DMS53 treated with DMSO at 0.1 percent for 48 hours (cell line): ENCODE results near the gene AKR1B1.

Experiments used
- DNase-seq: peaks from one replicate; lab custom pipeline; 2025; ENCODE audit not compliant: unreplicated experiment; lab: John Stamatoyannopoulos, UW

Gene AKR1B1

GRCh38 chr7:134420424-134421125 lies 38.3 kb downstream of the AKR1B1 start:
- peak; percentile 68 for DNase-seq

GRCh38 chr7:134419875-134420274 lies 39.0 kb downstream of the AKR1B1 start:
- no peak for DNase-seq

- peak; percentile 83 for DNase-seq
Measured at GRCh38 chr7:134419085-134419484, 39.8 kb downstream of the AKR1B1 start.

- DNase-seq, result no peak
Measured at GRCh38 chr7:134415700-134416099, 43.2 kb downstream of the AKR1B1 start.

GRCh38 chr7:134414109-134414508 lies 44.8 kb downstream of the AKR1B1 start:
- no peak for DNase-seq

GRCh38 chr7:134407311-134407710 lies 51.6 kb downstream of the AKR1B1 start:
- DNase-seq, result no peak

GRCh38 chr7:134406431-134406830 lies 52.5 kb downstream of the AKR1B1 start:
- no peak for DNase-seq

- DNase-seq, result no peak
Measured at GRCh38 chr7:134405299-134405698, 53.6 kb downstream of the AKR1B1 start.

GRCh38 chr7:134403062-134403461 lies 55.8 kb downstream of the AKR1B1 start:
- DNase-seq, result no peak

- no peak for DNase-seq
Measured at GRCh38 chr7:134400859-134401258, 58.0 kb downstream of the AKR1B1 start.

- DNase-seq, result no peak
Measured at GRCh38 chr7:134396031-134396430, 62.9 kb downstream of the AKR1B1 start.

GRCh38 chr7:134395604-134396003 lies 63.3 kb downstream of the AKR1B1 start:
- DNase-seq, result no peak

GRCh38 chr7:134394056-134394455 lies 64.8 kb downstream of the AKR1B1 start:
- DNase-seq, result no peak
